Stimulated activated CD8-positive, alpha-beta memory T cell treated with anti-CD3 and anti-CD28 coated beads, Interleukin-4, amount 100 ng/mL, for 24 hours (primary cell): Measurements from ENCODE around the gene VSIG2.
A peak's percentile ranks its signal among the peaks of the same experiment; 100 is the strongest.

Experiments
- DNase-seq: peaks from one replicate; pipeline ENCODE4 v3.0.0-alpha.2; 2020; ENCODE audit warnings: low read depth

The VSIG2 gene

DNA sequence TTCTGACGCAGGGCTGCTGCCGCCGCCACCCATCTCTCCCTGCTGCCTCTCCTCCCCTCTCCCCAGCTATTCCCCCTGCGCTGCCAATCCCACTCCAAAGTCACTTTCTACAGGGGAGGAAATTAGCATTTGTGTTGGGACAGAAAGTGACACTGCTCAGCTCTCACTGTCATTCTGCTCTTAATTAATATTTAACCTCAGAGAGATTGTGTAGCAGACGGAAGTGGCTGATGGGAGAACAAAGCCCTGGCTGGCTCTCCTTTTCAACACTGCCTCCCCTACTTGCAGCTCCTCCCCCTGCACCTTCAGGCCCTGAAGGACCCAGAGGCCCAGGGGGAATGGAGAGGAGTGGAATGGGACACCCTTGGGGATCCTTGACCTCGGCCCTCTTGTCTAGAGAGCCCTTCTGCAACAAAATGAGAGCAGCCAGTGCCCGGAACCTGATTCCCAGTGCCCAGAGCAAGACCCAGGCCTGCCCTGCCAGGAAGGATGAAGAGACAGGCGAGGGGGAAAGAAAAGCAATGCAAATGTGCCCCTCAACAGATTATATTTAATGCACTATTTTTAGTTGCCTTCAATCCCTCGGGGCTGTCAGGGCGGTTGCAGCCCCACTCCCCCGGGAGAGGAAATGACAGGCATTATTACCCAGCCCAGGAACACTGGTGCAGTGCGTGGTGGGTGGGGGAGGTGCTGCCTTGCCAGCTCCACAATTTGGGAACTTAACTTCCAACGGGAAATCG lies 26.9 kb downstream of the VSIG2 start:
- DNase-seq: no peak

GRCh38 chr11:124722176-124722575 lies 29.9 kb downstream of the VSIG2 start:
- DNase-seq: no peak

- DNase-seq: no peak
These were observed 32.5 kb downstream of the VSIG2 start for GRCh38 chr11:124719534-124719933.

DNA sequence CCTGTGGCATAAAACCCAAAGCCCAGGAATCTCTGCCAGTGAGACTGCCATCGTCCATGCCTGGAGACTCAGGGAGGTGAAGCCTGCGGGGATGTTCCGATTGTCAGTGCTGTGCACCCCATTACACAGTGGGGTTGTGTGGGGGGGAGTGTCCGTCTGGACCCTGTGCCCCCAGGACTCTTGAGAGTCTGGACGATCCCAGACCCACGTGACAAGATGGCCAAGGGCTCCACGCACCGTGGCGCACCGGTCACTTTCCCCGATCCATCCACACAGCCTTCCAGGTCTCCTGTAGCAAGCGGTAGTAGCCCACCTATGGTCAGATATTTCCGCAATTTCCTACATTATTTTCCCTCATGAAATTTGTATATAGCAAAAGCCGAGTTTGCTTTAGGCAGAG lies 33.3 kb downstream of the VSIG2 start:
- no peak for DNase-seq

DNA sequence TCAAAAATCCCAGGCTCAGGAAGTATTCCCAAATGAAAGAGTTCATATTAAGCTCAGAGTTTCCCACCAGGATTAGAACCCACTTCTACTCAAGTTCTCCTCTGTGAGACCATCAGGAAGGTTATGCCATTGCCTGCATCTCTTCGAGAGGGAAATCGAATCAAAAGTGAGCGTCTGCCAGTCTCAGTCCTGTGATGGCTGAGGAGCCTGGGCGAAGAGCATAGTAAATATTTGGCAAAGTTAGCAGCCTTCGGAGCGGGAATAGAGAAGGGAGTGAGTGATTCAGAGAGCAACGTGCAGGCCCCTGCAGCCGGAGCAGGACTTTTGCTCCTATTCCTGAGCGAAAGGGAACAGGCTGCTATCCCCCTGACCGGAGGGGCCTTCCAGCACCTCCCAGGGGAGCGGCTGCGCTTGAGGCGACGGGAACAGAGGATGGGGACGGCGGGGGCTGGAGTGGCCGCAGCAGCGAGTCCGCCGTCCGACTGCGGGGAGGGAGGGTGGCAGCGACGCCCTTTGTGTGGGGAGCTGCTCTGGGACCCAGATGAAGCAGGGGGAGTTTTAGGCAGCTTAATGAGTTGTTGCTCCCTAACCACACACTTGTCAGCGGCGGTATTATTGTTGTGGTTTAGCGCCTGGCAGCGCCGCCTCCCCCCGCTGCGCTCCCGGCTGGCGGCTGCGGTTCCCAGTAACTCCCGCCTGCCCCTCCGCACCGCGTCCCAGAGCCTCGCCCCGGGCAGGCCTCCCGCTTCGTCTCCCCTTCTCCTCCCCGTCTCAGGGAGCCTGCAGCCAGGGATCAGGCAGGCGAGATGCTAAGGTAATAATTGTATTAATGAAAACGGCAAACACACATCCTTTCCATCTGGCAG lies 34.0 kb downstream of the VSIG2 start:
- peak; percentile 2 for DNase-seq

DNA sequence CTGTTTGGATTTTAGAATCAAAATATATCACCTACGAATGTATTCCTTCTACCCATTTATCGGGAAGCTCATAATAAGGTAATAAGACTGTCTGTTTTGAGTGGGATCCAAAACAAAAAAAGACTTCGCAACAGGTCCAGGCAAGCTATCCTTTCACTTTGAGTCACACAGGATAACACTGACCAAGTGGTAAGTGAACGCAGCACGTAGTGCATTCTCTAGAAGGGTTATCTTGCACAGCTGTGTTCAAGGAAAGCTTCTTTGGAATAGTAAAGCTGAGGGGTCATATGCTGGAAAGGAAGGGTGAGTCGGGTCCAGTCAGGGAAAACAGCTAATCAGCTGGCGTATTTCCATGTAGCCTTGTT lies 34.7 kb downstream of the VSIG2 start:
- no peak for DNase-seq

- DNase-seq: no peak
These were observed 35.5 kb downstream of the VSIG2 start for GRCh38 chr11:124716591-124716990.

- no peak for DNase-seq
These were observed 39.7 kb downstream of the VSIG2 start for GRCh38 chr11:124712392-124712791.

- no peak for DNase-seq
These were observed 44.2 kb downstream of the VSIG2 start for GRCh38 chr11:124707829-124708228.

- no peak for DNase-seq
These were observed 52.0 kb downstream of the VSIG2 start for GRCh38 chr11:124700028-124700427.

GRCh38 chr11:124699547-124699946 lies 52.5 kb downstream of the VSIG2 start:
- DNase-seq: no peak
